Measurements from ENCODE around the gene TRAF2. TPM values are rescaled to one million over a fixed set of nuclear protein-coding genes. Genes with fewer than 3 reads are reported as not detected.

The TRAF2 gene
- total and polyA plus RNA-seq, 9 of the 15 experiments (the other 6 are each of a cell fraction or from before 2014, with no cell fraction given) = 0.24 to 45.2 (median 18.0) TPM

DNA sequence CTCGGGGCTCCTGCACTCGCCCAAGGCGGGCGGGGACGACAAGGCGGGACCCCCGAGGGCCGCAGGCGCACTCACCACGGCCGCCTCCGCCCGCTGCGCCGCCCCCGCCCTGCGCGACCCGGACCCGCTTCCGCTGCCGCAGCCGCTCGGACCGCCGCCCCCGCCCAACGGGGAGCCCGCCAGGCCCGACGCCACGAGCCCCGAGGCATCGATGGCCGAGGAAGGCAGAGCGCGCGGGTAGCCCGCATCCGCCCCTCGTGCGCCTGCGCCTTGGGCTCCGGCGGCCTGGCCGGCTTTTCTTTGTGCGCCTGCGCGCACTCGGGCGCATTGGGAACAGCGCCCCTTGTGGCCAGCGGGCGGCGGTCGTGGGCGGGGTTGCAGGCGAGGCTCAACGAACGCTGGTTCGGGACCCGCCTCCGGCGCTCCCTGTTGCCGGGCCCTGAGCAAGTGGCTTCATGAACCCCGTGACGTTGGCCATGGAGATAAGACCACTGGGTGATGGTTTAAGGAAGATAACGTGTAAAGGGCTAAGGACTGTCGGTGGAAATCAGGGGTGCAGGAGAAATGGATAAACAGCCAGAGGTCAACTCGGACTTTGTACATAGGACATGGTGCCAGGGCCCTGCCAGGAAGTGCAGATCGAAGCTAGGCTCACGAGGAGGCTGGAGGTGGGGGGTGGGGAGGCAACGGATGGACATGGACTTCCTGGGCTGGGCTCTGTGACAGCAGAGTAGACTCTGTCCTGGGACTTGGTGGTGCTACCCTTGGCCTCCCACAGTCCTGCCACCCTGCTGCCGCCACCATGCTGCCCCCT lies 58.4 kb downstream of the TRAF2 start, which contains the start of the genes C8G and FBXW5 (continued):
- TF ChIP-seq ZBTB40 (IDR thresholded peaks at IDR 0.05) (peak; percentile 44; the same call in 1 of the 2 replicates), ZBTB40 (CRISPR knock-in tag; IDR thresholded peaks at IDR 0.05) (no peak), TAF1 (IDR thresholded peaks at IDR 0.05; ENCODE audit: control insufficient read depth, extremely low read depth, insufficient read depth, low read length, severe bottlenecking) (peak; percentile 60)
